PC-9 (cell line): ENCODE data around the gene TPST2. TPM values are rescaled to one million over a fixed set of nuclear protein-coding genes. Genes with fewer than 3 reads are reported as not detected.
"Not testable (repeated sequence)": the region's sequence is repeated elsewhere in the genome, so short reads cannot be mapped to it uniquely, and the experiment has no call there.

Experiments
- BruUV-seq: library from RNA; stranded (reverse); fragments of 400-500 nt; replicated peaks from 2 replicates; lab custom pipeline; 2021; lab: Mats Ljungman, UMichigan
- CTCF ChIA-PET: fragments of 300-600 bp; sonication (Branson Sonifier 250); formaldehyde crosslinking; loops from one replicate; lab custom pipeline; 2022; ENCODE audit warnings: antibody characterized with exemption; lab: Charles Lee
- POLR2A ChIA-PET: fragments of 300-600 bp; sonication (Branson Sonifier 250); formaldehyde crosslinking; loops from one replicate; lab custom pipeline; 2022; ENCODE audit warnings: antibody characterized with exemption; ENCODE audit not compliant: unreplicated experiment; lab: Charles Lee
- DNase-seq, 2 experiments: peaks; one replicate each; pipeline versions ENCODE4 v3.0.0 to v3.0.0-alpha.2; 2015 to 2022; ENCODE audit warnings: mixed read lengths in 1 of 2
- H2AFZ ChIP-seq: fragments of 200-600 bp; sonication (generic); 2 replicates; pipeline ENCODE4 v1.8.1; 2017; ENCODE audit warnings: antibody characterized with exemption
- H3F3A ChIP-seq: fragments of 200-600 bp; sonication (generic); 2 replicates; pipeline ENCODE4 v1.8.1; 2017; ENCODE audit warnings: antibody characterized with exemption, mild to moderate bottlenecking, low read depth; ENCODE audit not compliant: insufficient read depth
- H3K27ac ChIP-seq: fragments of 200-600 bp; sonication (generic); 2 replicates; pipeline ENCODE4 v1.6.1; 2016; ENCODE audit warnings: mixed run types
- H3K27me3 ChIP-seq: fragments of 200-600 bp; sonication (generic); 2 replicates; pipeline ENCODE4 v1.6.1; 2016; ENCODE audit warnings: low read depth, mixed run types; ENCODE audit not compliant: insufficient read depth
- H3K36me3 ChIP-seq: fragments of 200-600 bp; sonication (generic); 2 replicates; pipeline ENCODE4 v1.6.1; 2016; ENCODE audit warnings: low read depth, mixed run types
- H3K4me1 ChIP-seq: fragments of 200-600 bp; sonication (generic); replicated peaks from 2 replicates; pipeline ENCODE4 v1.6.1; 2016; ENCODE audit warnings: mixed run types; ENCODE audit not compliant: insufficient read depth
- H3K4me2 ChIP-seq: fragments of 200-600 bp; sonication (generic); 2 replicates; pipeline ENCODE4 v1.6.1; 2017; ENCODE audit warnings: mixed run types
- H3K4me3 ChIP-seq: fragments of 200-600 bp; sonication (generic); 2 replicates; pipeline ENCODE4 v1.6.1; 2016; ENCODE audit warnings: mixed run types
- H3K79me2 ChIP-seq: fragments of 200-600 bp; sonication (generic); 2 replicates; pipeline ENCODE4 v1.6.1; 2017; ENCODE audit warnings: low read depth, mixed run types
- H3K9me2 ChIP-seq: fragments of 200-600 bp; sonication (generic); 2 replicates; pipeline ENCODE4 v1.8.1; 2017; ENCODE audit warnings: mild to moderate bottlenecking; ENCODE audit not compliant: insufficient read depth
- H3K9me3 ChIP-seq: fragments of 200-600 bp; sonication (generic); 2 replicates; pipeline ENCODE4 v1.8.1; 2016; ENCODE audit warnings: low read depth; ENCODE audit not compliant: insufficient read depth
- H4K20me1 ChIP-seq: fragments of 200-600 bp; sonication (generic); 2 replicates; pipeline ENCODE4 v1.8.1; 2017; ENCODE audit not compliant: insufficient read depth
- EZH2 ChIP-seq: fragments of 200-600 bp; sonication (generic); IDR thresholded peaks from 2 replicates; pipeline ENCODE4 v1.8.0; 2017; ENCODE audit warnings: antibody characterized with exemption, low read depth
- intact Hi-C: fragments of 100-400 bp; cut with micrococcal nuclease; formaldehyde crosslinking; loops from one replicate; pipeline ENCODE4 v1.10.0; 2022; ENCODE audit not compliant: unreplicated experiment
- total RNA-seq: library from RNA; stranded (reverse); gene quantifications from 2 replicates; pipeline ENCODE4 v1.2.3, GENCODE V29; 2021
- TF ChIP-seq, protein P1 (sequence below): fragments of 200-600 bp; sonication (generic); conservative IDR thresholded peaks from 2 replicates; pipeline ENCODE4 v1.6.1; 2017; ENCODE audit warnings: mixed run types, antibody characterized with exemption, mild to moderate bottlenecking, moderate library complexity

The TPST2 gene
- total RNA-seq, 1 experiment from 2014 or later = 13.5 TPM

DNA sequence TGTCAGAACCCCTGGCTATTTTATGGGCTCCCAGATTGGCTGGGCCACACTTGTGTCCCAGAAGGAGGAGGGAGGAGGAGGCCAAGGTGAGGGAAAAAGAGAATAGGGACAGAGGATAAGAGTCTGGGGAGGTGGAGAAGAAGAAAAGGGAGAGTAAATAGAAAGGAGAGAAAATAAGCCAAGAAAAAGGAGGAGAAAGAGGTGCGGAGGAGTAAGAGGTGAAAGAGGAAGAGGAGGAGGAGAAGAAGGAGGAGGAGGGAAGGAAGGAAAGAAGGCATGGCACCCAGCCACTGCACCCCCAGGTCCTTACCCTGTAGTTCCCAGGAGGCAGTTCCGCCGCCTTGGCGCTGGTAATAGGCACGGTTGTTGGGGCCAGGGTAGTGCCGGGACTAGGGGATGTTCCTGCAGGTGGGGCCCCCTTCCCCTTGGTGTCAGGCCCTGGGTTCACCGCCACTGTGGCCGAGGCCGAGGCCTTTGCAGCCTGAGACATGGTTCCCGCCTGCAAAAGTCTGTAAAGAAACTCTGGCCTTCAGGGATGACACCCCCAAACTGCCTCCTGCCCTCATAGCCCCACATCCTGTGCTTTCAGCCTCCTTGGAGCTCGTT is 26.0 kb upstream of the TPST2 start:
- no TSS peak for BruUV-seq
- POLR2A ChIA-PET = no interaction called here
- H3K36me3 ChIP-seq = no peaks in the 10 kb centered on the region
- no peaks in the 10 kb centered on the region for H3K9me2 ChIP-seq
- intact Hi-C loops = no loop called here
- H3K9me3 ChIP-seq = no peaks in the 10 kb centered on the region
- no peak overlapping the region for H3K4me3 ChIP-seq
- no peaks in the 10 kb centered on the region for H4K20me1 ChIP-seq
- H3K27me3 ChIP-seq = peaks cover 52% of the 10 kb centered on the region
- no peak for DNase-seq
- no peak overlapping the region for H3K27ac ChIP-seq
- H3F3A ChIP-seq = no peaks in the 10 kb centered on the region
- TF ChIP-seq, protein P1, sequence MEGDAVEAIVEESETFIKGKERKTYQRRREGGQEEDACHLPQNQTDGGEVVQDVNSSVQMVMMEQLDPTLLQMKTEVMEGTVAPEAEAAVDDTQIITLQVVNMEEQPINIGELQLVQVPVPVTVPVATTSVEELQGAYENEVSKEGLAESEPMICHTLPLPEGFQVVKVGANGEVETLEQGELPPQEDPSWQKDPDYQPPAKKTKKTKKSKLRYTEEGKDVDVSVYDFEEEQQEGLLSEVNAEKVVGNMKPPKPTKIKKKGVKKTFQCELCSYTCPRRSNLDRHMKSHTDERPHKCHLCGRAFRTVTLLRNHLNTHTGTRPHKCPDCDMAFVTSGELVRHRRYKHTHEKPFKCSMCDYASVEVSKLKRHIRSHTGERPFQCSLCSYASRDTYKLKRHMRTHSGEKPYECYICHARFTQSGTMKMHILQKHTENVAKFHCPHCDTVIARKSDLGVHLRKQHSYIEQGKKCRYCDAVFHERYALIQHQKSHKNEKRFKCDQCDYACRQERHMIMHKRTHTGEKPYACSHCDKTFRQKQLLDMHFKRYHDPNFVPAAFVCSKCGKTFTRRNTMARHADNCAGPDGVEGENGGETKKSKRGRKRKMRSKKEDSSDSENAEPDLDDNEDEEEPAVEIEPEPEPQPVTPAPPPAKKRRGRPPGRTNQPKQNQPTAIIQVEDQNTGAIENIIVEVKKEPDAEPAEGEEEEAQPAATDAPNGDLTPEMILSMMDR = no peak
- no peak for TF ChIP-seq EZH2
- no peaks in the 10 kb centered on the region for H3K4me1 ChIP-seq
- no peak overlapping the region for H3K4me2 ChIP-seq
- CTCF ChIA-PET = no interaction called here
- H3K79me2 ChIP-seq = no peaks in the 10 kb centered on the region
- H2AFZ ChIP-seq = no peak overlapping the region

DNA sequence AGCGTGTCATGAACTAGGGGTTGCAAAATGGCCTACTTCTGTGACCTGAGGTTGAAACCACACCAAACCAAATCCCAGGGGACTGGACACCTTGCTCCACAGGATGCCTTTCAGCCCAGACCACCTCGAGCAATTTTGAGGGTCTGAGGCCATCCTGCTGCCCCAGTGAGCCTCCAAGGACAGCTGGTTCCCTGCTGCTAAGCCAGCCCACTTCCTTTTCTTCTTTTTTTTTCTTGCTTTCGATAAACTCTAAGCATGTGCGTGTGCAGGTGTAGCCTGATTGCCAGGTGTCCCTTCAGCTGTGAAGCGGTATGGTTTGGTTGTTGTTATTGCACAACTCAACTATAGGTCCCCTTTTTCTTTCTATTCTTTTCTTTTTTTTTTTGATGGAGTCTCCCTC is 25.2 kb upstream of the TPST2 start:
- intact Hi-C loops = no loop called here
- Histone ChIP-seq H4K20me1 (no peaks in the 10 kb centered on the region), H3K4me2 (no peak overlapping the region), H3K4me1 (no peaks in the 10 kb centered on the region), H3K27me3 (peaks cover 50% of the 10 kb centered on the region), H3F3A (no peaks in the 10 kb centered on the region), H3K79me2 (no peaks in the 10 kb centered on the region), H3K9me3 (no peaks in the 10 kb centered on the region), H3K9me2 (no peaks in the 10 kb centered on the region), H2AFZ (no peak overlapping the region), H3K27ac (no peak overlapping the region), H3K36me3 (no peaks in the 10 kb centered on the region), H3K4me3 (no peak overlapping the region)
- no peak for DNase-seq
- CTCF ChIA-PET = no interaction called here
- no TSS peak for BruUV-seq
- TF ChIP-seq EZH2 = no peak
- TF ChIP-seq, protein P1 = no peak
- POLR2A ChIA-PET = no interaction called here

DNA sequence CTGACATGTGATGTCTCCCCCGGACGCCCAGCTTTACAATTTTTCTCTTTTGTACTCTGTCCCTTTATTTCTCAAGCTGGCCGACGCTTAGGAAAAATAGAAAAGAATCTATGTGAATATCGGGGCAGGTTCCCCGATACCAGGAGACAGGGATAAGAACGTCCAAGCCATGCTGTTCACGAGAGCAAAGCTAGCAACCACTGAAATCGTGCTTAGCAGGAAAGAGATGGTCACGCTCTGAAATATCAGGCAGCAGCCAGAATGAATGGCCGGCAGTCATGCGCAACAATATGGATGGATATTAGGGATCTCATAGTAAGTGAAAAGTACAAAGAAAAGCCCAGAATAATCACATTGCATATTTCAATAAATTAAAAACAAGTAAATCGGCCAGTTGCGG is 24.4 kb upstream of the TPST2 start:
- ChIA-PET CTCF (no interaction called here), POLR2A (no interaction called here)
- no peak for TF ChIP-seq EZH2
- TF ChIP-seq, protein P1 = no peak

DNA sequence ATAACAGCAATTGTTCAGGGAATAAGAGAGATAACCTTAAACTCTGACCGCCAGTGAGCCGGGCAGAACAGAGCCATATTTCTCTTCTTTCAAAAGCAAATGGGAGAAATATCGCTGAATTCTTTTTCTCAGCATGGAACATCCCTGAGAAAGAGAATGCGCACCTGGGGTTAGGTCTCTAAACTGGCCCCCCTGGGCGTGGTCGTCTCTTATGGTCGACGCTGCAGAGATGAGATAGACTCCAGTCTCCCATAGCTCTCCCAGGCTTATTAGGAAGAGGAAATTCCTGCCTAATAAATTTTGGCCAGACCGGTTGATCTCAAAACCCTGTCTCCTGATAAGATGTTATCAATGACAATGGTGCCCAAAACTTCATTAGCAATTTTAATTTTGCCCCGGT is 23.8 kb upstream of the TPST2 start:
- BruUV-seq, intact Hi-C loops, H3K79me2 ChIP-seq, H3K4me2 ChIP-seq, H3K9me3 ChIP-seq, H4K20me1 ChIP-seq, H3K27ac ChIP-seq, H3K36me3 ChIP-seq, POLR2A ChIA-PET, H3K9me2 ChIP-seq, CTCF ChIA-PET, DNase-seq, H2AFZ ChIP-seq, H3K4me3 ChIP-seq, H3F3A ChIP-seq, H3K4me1 ChIP-seq: not testable (repeated sequence)
- H3K27me3 ChIP-seq = peaks cover 49% of the 10 kb centered on the region

More for the DNA sequence above, 24.4 kb upstream of the TPST2 start:
- Histone ChIP-seq H2AFZ (no peak overlapping the region), H3K4me2 (no peak overlapping the region), H3F3A (no peaks in the 10 kb centered on the region), H3K4me3 (no peak overlapping the region), H3K27me3 (peaks cover 49% of the 10 kb centered on the region), H3K9me2 (no peaks in the 10 kb centered on the region), H3K36me3 (no peaks in the 10 kb centered on the region), H3K4me1 (no peaks in the 10 kb centered on the region), H3K79me2 (no peaks in the 10 kb centered on the region), H3K9me3 (no peaks in the 10 kb centered on the region), H4K20me1 (no peaks in the 10 kb centered on the region), H3K27ac (no peak overlapping the region)
- intact Hi-C loops = no loop called here
- no TSS peak for BruUV-seq
- no peak for DNase-seq
